Uterus (tissue), 4 donors: ENCODE results near the gene SENP3. TPM values are rescaled to one million over a fixed set of nuclear protein-coding genes. Genes with fewer than 3 reads are reported as not detected.

ENCODE experiments used
- DNase-seq, 2 donors: peaks; one replicate each; pipeline ENCODE4 v3.0.0-alpha.2; 2019 to 2020
- H3K27ac ChIP-seq, 2 donors: fragments of 200-600 bp; sonication (generic); 1 replicate in 1 of 2; 2 replicates in 1 of 2; pipeline ENCODE4 v1.5.1; 2016 to 2018
- H3K27me3 ChIP-seq, 2 donors: fragments of 200-600 bp; sonication (generic); one replicate each; pipeline ENCODE4 v1.5.1; 2018 to 2019; ENCODE audit warnings: control low read depth in 1 of 2
- H3K36me3 ChIP-seq, 2 donors: fragments of 200-600 bp; sonication (generic); one replicate each; pipeline ENCODE4 v1.5.1; 2019; ENCODE audit warnings: control low read depth in 1 of 2
- H3K4me1 ChIP-seq, 2 donors: fragments of 200-600 bp; sonication (generic); one replicate each; pipeline ENCODE4 v1.5.1; 2018 to 2019; ENCODE audit warnings: control low read depth in 1 of 2
- H3K4me3 ChIP-seq, 2 donors: fragments of 200-600 bp; sonication (generic); 1 replicate in 1 of 2; 2 replicates in 1 of 2; pipeline ENCODE4 v1.5.1; 2018 to 2019; ENCODE audit warnings: mild to moderate bottlenecking in 1 of 2
- H3K9me3 ChIP-seq, 2 donors: fragments of 200-600 bp; sonication (generic); one replicate each; pipeline ENCODE4 v1.5.1; 2019; ENCODE audit warnings: control low read depth in 1 of 2
- CTCF ChIP-seq, 4 experiments: fragments of 200-600 bp in 2 of 4; fragments of 450-650 bp in 2 of 4; sonication (generic) in 2 of 4; IDR thresholded peaks; one replicate each; pipeline ENCODE4 v1.5.1; 2016 to 2019; ENCODE audit warnings: antibody characterized with exemption in 4 of 4, mild to moderate bottlenecking in 2 of 4, moderate library complexity in 1 of 4
- POLR2A ChIP-seq, 2 donors: fragments of 450-650 bp; IDR thresholded peaks; one replicate each; pipeline ENCODE4 v1.6.1; 2016; ENCODE audit warnings: antibody characterized with exemption in 2 of 2, mild to moderate bottlenecking in 1 of 2, moderate library complexity in 1 of 2
- intact Hi-C: fragments of 100-400 bp; cut with DNase I; formaldehyde crosslinking; loops from one replicate; pipeline ENCODE4 v1.15.1; 2023; ENCODE audit warnings: low total_unique reads
- total RNA-seq, 4 donors: library from RNA; depleted of rRNA in 3 of 4; stranded (reverse); fragments of >200 nt in 3 of 4; gene quantifications; one replicate each; pipeline versions ENCODE4 v1.1.0 to v1.2.4, GENCODE V29; 2014 to 2023
- donor health status: DM: yes; HTN: yes; CAD: no.

The SENP3 gene
- total RNA-seq, 4 donors from 2014 or later: 45.9 to 106 (median 59.5) TPM

GRCh38 chr17:7610641-7611040, 48.9 kb downstream of the SENP3 start:
- intact Hi-C loops: no loop called here
- no peak for DNase-seq
- H3K4me1 ChIP-seq: peaks cover 0 to 16% of the 10 kb centered on the region in 2 donors
- no peaks in the 10 kb centered on the region for H3K9me3 ChIP-seq
- H3K27me3 ChIP-seq: no peaks in the 10 kb centered on the region
- H3K4me3 ChIP-seq: no peak overlapping the region
- no peak overlapping the region for H3K27ac ChIP-seq
- H3K36me3 ChIP-seq: no peaks in the 10 kb centered on the region
- no peak for TF ChIP-seq CTCF (IDR thresholded peaks at IDR 0.05)
- TF ChIP-seq POLR2A (IDR thresholded peaks at IDR 0.05): no peak

- H3K36me3 ChIP-seq: no peaks in the 10 kb centered on the region
- H3K27ac ChIP-seq: no peak overlapping the region
- H3K27me3 ChIP-seq: no peaks in the 10 kb centered on the region
- TF ChIP-seq CTCF (IDR thresholded peaks at IDR 0.05): no peak
- TF ChIP-seq POLR2A (IDR thresholded peaks at IDR 0.05): no peak
- no peak overlapping the region for H3K4me3 ChIP-seq
- no peak for DNase-seq
- intact Hi-C loops: no loop called here
- no peaks in the 10 kb centered on the region for H3K9me3 ChIP-seq
- H3K4me1 ChIP-seq: peaks cover 0 to 16% of the 10 kb centered on the region in 2 donors
Observed at GRCh38 chr17:7611635-7612293, 50.0 kb downstream of the SENP3 start.

GRCh38 chr17:7612294-7612640, 50.5 kb downstream of the SENP3 start:
- TF ChIP-seq POLR2A (IDR thresholded peaks at IDR 0.05) (no peak), CTCF (IDR thresholded peaks at IDR 0.05) (no peak)

GRCh38 chr17:7613769-7614424, 52.2 kb downstream of the SENP3 start:
- intact Hi-C loops: no loop called here

More at GRCh38 chr17:7612294-7612640, 50.5 kb downstream of the SENP3 start:
- Histone ChIP-seq H3K36me3 (no peaks in the 10 kb centered on the region), H3K27me3 (no peaks in the 10 kb centered on the region), H3K4me1 (peaks cover 0 to 16% of the 10 kb centered on the region in 2 donors), H3K27ac (no peak overlapping the region), H3K4me3 (no peak overlapping the region), H3K9me3 (no peaks in the 10 kb centered on the region)
- no peak for DNase-seq
- intact Hi-C loops: no loop called here

More at GRCh38 chr17:7613769-7614424, 52.2 kb downstream of the SENP3 start:
- DNase-seq: no peak
- Histone ChIP-seq H3K9me3 (no peaks in the 10 kb centered on the region), H3K27ac (peak overlapping the region; percentile 92 to 94), H3K4me3 (peak overlapping the region; percentile 59 to 68), H3K27me3 (no peaks in the 10 kb centered on the region), H3K36me3 (no peaks in the 10 kb centered on the region), H3K4me1 (peaks cover 0 to 16% of the 10 kb centered on the region in 2 donors)
- TF ChIP-seq POLR2A (IDR thresholded peaks at IDR 0.05): no peak
- no peak for TF ChIP-seq CTCF (IDR thresholded peaks at IDR 0.05)
